Measurements from ENCODE around the gene ULK3.

The ULK3 gene

GRCh38 chr15:74795966-74796625 lies 46.9 kb downstream of the ULK3 start:
- Histone ChIP-seq H3K27ac (no peak overlapping the region), H3K36me3 (replicated peaks) (peaks cover 21% of the 10 kb centered on the region), H3K4me3 (ENCODE audit: low read depth, low read length) (no peak overlapping the region), H3K27me3 (replicated peaks) (no peaks in the 10 kb centered on the region)
- TF ChIP-seq CTCF (IDR thresholded peaks at IDR 0.05; ENCODE audit: low read depth, low read length, missing control alignments), result no peak
- in situ Hi-C loops (cut with HindIII; ENCODE audit: low pct_ligation_motif_present, low sequenced_read_pairs), result no loop called here
- DNase-seq, result no peak

- no peak overlapping the region for H3K27ac ChIP-seq
- H3K4me3 ChIP-seq (ENCODE audit: low read depth, low read length), result no peak overlapping the region
Observed at GRCh38 chr15:74794970-74795349, 48.0 kb downstream of the ULK3 start.

GRCh38 chr15:74794248-74794969 lies 48.5 kb downstream of the ULK3 start:
- no peak for TF ChIP-seq CTCF (IDR thresholded peaks at IDR 0.05; ENCODE audit: low read depth, low read length, missing control alignments)
- H3K27ac ChIP-seq, result no peak overlapping the region
- in situ Hi-C loops (cut with HindIII; ENCODE audit: low pct_ligation_motif_present, low sequenced_read_pairs), result no loop called here
- H3K36me3 ChIP-seq (replicated peaks), result peaks cover 7% of the 10 kb centered on the region
- no peak overlapping the region for H3K4me3 ChIP-seq (ENCODE audit: low read depth, low read length)
- H3K27me3 ChIP-seq (replicated peaks), result no peaks in the 10 kb centered on the region
- DNase-seq, result no peak

More at GRCh38 chr15:74794970-74795349, 48.0 kb downstream of the ULK3 start:
- in situ Hi-C loops (cut with HindIII; ENCODE audit: low pct_ligation_motif_present, low sequenced_read_pairs), result no loop called here
- DNase-seq, result no peak
- TF ChIP-seq CTCF (IDR thresholded peaks at IDR 0.05; ENCODE audit: low read depth, low read length, missing control alignments), result no peak
- H3K36me3 ChIP-seq (replicated peaks), result peaks cover 12% of the 10 kb centered on the region
- H3K27me3 ChIP-seq (replicated peaks), result no peaks in the 10 kb centered on the region

- DNase-seq, result peak; percentile 56
- Histone ChIP-seq H3K27ac (no peak overlapping the region), H3K36me3 (replicated peaks) (peaks cover under 1% of the 10 kb centered on the region)
Observed at GRCh38 chr15:74793135-74794028, 49.6 kb downstream of the ULK3 start.

More at GRCh38 chr15:74793135-74794028, 49.6 kb downstream of the ULK3 start:
- TF ChIP-seq CTCF (IDR thresholded peaks at IDR 0.05; ENCODE audit: low read depth, low read length, missing control alignments), result peak; percentile 80
- in situ Hi-C loops (cut with HindIII; ENCODE audit: low pct_ligation_motif_present, low sequenced_read_pairs), result no loop called here
- H3K27me3 ChIP-seq (replicated peaks), result no peaks in the 10 kb centered on the region
- H3K4me3 ChIP-seq (ENCODE audit: low read depth, low read length), result no peak overlapping the region

Data from brain microvascular endothelial cell (primary cell).